ENCODE data around the gene ADM5.

GRCh38 chr19:49655570-49656455 is 33.6 kb upstream of the ADM5 start:
- no peak for TF ChIP-seq CTCF (IDR thresholded peaks at IDR 0.05; ENCODE audit: poor library complexity)
- no peak for TF ChIP-seq EZH2 (IDR thresholded peaks at IDR 0.05; ENCODE audit: borderline replicate concordance)

Data from hepatocyte (in vitro differentiated cells).